Type B pancreatic cell (in vitro differentiated cells): ENCODE data around the gene UGT2A1. TPM values are rescaled to one million over a fixed set of nuclear protein-coding genes. Genes with fewer than 3 reads are reported as not detected.

Source experiments
- DNase-seq: peaks from one replicate; pipeline ENCODE4 v3.0.0; 2021; ENCODE audit warnings: mixed read lengths; ENCODE audit not compliant: unreplicated experiment; ENCODE audit errors: extremely low spot score
- H3K27ac Mint-ChIP-seq: 2 replicates; pipeline ENCODE4 v1.8.0; 2021; ENCODE audit warnings: mild to moderate bottlenecking, mixed read lengths
- H3K27me3 Mint-ChIP-seq: 2 replicates; pipeline ENCODE4 v1.8.0; 2021; ENCODE audit warnings: mixed read lengths
- H3K36me3 Mint-ChIP-seq: 2 replicates; pipeline ENCODE4 v1.8.0; 2021; ENCODE audit warnings: mixed read lengths
- H3K4me1 Mint-ChIP-seq: one replicate; pipeline ENCODE4 v1.8.0; 2021; ENCODE audit warnings: mixed read lengths; ENCODE audit not compliant: unreplicated experiment
- H3K4me3 Mint-ChIP-seq: 2 replicates; pipeline ENCODE4 v1.8.0; 2021; ENCODE audit warnings: mild to moderate bottlenecking, mixed read lengths
- H3K9me3 Mint-ChIP-seq: 2 replicates; pipeline ENCODE4 v1.8.0; 2021; ENCODE audit warnings: mixed read lengths
- long read RNA-seq: library from polyadenylated mRNA; unstranded; transcript quantifications from one replicate; pipeline ENCODE4 v2.0.0, GENCODE V29; 2020
- total RNA-seq: library from RNA; stranded (reverse); gene quantifications from 2 replicates; pipeline ENCODE4 v1.2.1, GENCODE V29; 2021; ENCODE audit warnings: low replicate concordance
- TF ChIP-seq, protein P1 (sequence below): fragments of 200-600 bp; sonication (generic); conservative IDR thresholded peaks from 2 replicates; pipeline ENCODE4 v1.5.0; 2021; ENCODE audit warnings: antibody characterized with exemption, mild to moderate bottlenecking

UGT2A1 gene
- total RNA-seq, result not detected in 2 replicates
- long read RNA-seq, partial matches to known transcripts, result 0 of 1 reads
- long read RNA-seq, other reads (novel, unspliced or antisense), result 1 of 1 reads

- Mint-ChIP-seq H3K4me3 (no peak within 1 kb of the TSS), H3K27ac (no peak within 1 kb of the TSS), H3K27me3 (no peaks in the 10 kb centered on the region), H3K9me3 (no peaks in the 10 kb centered on the region), H3K4me1 (no peaks in the 10 kb centered on the region), H3K36me3 (no peaks in the 10 kb centered on the region)
- TF ChIP-seq, protein P1, sequence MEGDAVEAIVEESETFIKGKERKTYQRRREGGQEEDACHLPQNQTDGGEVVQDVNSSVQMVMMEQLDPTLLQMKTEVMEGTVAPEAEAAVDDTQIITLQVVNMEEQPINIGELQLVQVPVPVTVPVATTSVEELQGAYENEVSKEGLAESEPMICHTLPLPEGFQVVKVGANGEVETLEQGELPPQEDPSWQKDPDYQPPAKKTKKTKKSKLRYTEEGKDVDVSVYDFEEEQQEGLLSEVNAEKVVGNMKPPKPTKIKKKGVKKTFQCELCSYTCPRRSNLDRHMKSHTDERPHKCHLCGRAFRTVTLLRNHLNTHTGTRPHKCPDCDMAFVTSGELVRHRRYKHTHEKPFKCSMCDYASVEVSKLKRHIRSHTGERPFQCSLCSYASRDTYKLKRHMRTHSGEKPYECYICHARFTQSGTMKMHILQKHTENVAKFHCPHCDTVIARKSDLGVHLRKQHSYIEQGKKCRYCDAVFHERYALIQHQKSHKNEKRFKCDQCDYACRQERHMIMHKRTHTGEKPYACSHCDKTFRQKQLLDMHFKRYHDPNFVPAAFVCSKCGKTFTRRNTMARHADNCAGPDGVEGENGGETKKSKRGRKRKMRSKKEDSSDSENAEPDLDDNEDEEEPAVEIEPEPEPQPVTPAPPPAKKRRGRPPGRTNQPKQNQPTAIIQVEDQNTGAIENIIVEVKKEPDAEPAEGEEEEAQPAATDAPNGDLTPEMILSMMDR, result no peak
- DNase-seq, result no peak
Measured at GRCh38 chr4:69653147-69653546, at the start of gene UGT2A1. UGT2A1 (minus strand) TSS chr4:69653247; CDS start chr4:69647644, 5,603 bp downstream.

DNA sequence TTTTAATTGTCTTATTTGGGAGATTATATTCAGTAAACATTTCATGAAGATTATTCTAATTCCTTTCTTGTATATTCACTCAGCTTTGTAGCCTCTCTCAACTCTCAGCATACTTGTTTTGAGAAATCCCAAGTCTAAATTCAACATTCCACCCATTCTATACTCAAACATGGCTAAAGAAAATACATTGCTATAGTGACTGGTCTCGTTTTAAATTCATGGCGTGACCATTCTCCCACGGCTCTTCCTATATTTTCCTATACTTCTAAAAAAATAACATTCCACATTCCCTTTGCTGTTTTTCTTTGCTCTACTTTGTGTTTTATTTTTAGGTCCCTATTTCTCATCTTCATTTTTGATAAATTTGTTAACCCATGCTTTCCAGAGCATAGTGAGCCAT, 49.2 kb upstream of the UGT2A1 start:
- no peaks in the 10 kb centered on the region for H3K27me3 Mint-ChIP-seq
- TF ChIP-seq, protein P1, result no peak
- H3K4me3 Mint-ChIP-seq, result no peak overlapping the region
- DNase-seq, result no peak
- no peaks in the 10 kb centered on the region for H3K36me3 Mint-ChIP-seq
- H3K27ac Mint-ChIP-seq, result no peak overlapping the region
- no peaks in the 10 kb centered on the region for H3K4me1 Mint-ChIP-seq
- no peaks in the 10 kb centered on the region for H3K9me3 Mint-ChIP-seq

DNA sequence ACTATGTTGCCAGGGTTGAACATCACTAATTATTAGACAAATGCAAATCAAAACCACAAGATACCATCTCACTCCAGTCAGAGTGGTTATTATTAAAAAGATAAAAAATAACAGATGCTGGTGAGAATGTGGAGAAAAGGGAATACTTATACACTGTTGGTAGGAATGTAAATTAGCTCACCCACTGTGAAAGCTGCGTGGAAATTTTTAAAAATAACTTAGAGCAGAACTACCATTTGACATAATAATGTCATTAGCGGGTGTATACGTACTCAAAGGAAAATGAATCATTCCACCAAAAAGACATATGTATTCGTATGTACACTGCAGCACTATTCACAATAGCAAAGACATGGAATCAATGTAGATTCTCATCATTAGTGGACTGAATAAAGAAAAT, 48.6 kb upstream of the UGT2A1 start:
- H3K4me1 Mint-ChIP-seq, result no peaks in the 10 kb centered on the region
- no peak overlapping the region for H3K27ac Mint-ChIP-seq
- no peak overlapping the region for H3K4me3 Mint-ChIP-seq
- DNase-seq, result no peak
- TF ChIP-seq, protein P1, result no peak
- H3K36me3 Mint-ChIP-seq, result no peaks in the 10 kb centered on the region
- H3K27me3 Mint-ChIP-seq, result no peaks in the 10 kb centered on the region
- H3K9me3 Mint-ChIP-seq, result no peaks in the 10 kb centered on the region

DNA sequence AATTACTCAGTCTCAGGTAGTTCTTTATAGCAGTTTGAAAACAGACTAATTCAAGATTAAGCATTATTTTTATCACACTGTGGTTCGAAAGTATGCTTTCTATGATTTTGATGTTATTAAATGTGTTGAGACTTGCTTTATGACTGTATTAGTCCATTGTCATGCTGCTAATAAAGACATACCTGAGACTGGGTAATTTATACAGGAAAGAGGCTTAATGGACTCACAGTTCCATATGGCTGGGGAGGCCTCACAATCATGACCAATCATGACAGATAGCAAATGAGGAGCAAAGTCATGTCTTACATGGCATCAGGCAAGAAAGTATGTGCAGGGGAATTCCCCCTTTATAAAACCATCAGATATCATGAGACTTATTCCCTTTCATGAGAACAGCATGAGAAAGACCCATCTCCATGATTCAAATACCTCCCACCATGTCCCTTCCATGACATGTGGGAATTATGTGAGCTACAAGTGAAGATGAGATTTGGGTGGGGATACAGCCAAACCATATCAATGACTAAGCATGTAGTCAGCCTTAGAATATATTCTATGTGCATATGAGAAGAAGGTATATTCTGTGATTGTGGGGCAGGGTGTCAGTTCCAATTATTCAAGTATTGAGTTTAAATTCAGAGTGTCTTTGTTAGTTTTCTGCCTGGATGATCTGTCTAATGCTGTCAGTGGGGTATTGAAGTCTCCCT, 44.6 kb upstream of the UGT2A1 start:
- H3K27ac Mint-ChIP-seq, result no peak overlapping the region
- H3K9me3 Mint-ChIP-seq, result no peaks in the 10 kb centered on the region
- H3K4me1 Mint-ChIP-seq, result no peaks in the 10 kb centered on the region
- no peak for DNase-seq
- H3K27me3 Mint-ChIP-seq, result no peaks in the 10 kb centered on the region
- TF ChIP-seq, protein P1, result no peak
- no peaks in the 10 kb centered on the region for H3K36me3 Mint-ChIP-seq
- no peak overlapping the region for H3K4me3 Mint-ChIP-seq

- H3K27ac Mint-ChIP-seq, result no peak overlapping the region
- H3K27me3 Mint-ChIP-seq, result no peaks in the 10 kb centered on the region
- peaks cover 4% of the 10 kb centered on the region for H3K4me1 Mint-ChIP-seq
- no peaks in the 10 kb centered on the region for H3K9me3 Mint-ChIP-seq
- TF ChIP-seq, protein P1, result peak; percentile 85
- DNase-seq, result no peak
- no peak overlapping the region for H3K4me3 Mint-ChIP-seq
- no peaks in the 10 kb centered on the region for H3K36me3 Mint-ChIP-seq
Measured at GRCh38 chr4:69689599-69689998, 36.6 kb upstream of the UGT2A1 start.
